ENCODE measurements around the gene MRTO4.
"Not testable (repeated sequence)": the region's sequence is repeated elsewhere in the genome, so short reads cannot be mapped to it uniquely, and the experiment has no call there.

GRCh38 chr1:19269427-19270342, 18.1 kb downstream of the MRTO4 start:
- TF ChIP-seq EZH2 (optimal IDR thresholded peaks at IDR 0.05; ENCODE audit: low read depth, low read length); CTCF (IDR thresholded peaks at IDR 0.05; ENCODE audit: low read length): not testable (repeated sequence)

Measured in MM.1S (cell line).